ENCODE data around the gene HTRA1.

DNA sequence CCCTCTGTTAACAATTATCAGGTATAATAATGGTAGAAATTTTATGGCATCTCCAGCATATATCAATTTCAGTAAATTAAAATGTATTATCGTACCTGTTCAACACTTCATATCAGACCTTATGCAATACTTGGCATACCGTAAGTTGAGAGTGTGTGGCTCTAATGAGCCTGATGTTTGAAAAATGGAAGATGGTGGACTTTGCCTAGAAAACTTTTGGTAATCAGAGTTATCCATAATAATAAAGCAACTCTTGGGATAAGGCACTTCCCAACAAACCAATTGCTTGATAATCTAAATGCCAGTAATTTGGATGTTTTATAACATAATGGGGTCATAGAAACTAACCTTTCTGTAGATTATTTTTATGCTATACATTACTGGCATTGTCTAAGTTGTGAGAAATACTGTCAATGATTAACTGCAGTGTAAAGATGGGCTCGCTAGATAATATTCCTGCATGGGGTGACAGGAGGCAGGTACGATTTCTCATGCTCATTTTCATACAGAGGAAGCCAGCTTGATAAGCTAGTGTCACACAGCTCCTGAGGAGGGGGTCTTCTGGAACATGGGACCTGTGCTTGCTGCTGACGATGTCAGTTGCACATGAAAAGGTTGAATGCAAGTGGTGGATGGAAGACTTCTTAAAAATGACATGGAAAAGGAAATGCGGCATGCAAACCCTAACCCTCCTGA, 71.4 kb downstream of the HTRA1 start:
- TF ChIP-seq, protein P1, sequence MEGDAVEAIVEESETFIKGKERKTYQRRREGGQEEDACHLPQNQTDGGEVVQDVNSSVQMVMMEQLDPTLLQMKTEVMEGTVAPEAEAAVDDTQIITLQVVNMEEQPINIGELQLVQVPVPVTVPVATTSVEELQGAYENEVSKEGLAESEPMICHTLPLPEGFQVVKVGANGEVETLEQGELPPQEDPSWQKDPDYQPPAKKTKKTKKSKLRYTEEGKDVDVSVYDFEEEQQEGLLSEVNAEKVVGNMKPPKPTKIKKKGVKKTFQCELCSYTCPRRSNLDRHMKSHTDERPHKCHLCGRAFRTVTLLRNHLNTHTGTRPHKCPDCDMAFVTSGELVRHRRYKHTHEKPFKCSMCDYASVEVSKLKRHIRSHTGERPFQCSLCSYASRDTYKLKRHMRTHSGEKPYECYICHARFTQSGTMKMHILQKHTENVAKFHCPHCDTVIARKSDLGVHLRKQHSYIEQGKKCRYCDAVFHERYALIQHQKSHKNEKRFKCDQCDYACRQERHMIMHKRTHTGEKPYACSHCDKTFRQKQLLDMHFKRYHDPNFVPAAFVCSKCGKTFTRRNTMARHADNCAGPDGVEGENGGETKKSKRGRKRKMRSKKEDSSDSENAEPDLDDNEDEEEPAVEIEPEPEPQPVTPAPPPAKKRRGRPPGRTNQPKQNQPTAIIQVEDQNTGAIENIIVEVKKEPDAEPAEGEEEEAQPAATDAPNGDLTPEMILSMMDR (IDR thresholded peaks at IDR 0.05): no peak
- no peak for TF ChIP-seq POLR2AphosphoS5 (IDR thresholded peaks at IDR 0.05)
